GM12878 (cell line): ENCODE measurements around the gene LSM7.

Source experiments
- BHLHE40 ChIP-seq, 2 experiments: fragments of 450-650 bp in 1 of 2; IDR thresholded peaks; 2 replicates each; pipeline ENCODE4 v1.6.1; 2011 to 2017; ENCODE audit warnings: low read depth in 2 of 2, borderline replicate concordance in 1 of 2, improper control_type of control experiment in 1 of 2, low read length in 1 of 2, mild to moderate bottlenecking in 1 of 2
- EZH2 ChIP-seq: IDR thresholded peaks from 2 replicates; pipeline ENCODE4 v1.6.1; 2012; ENCODE audit warnings: low read depth, mild to moderate bottlenecking, control low read depth, inconsistent platforms, low read length, borderline replicate concordance; ENCODE audit not compliant: control insufficient read depth
- NFYA ChIP-seq: IDR thresholded peaks from 2 replicates; pipeline ENCODE4 v1.6.1; 2011; ENCODE audit warnings: low read depth, mild to moderate bottlenecking, low read length, improper control_type of control experiment, borderline replicate concordance
- RCOR1 ChIP-seq: conservative IDR thresholded peaks from 2 replicates; pipeline ENCODE4 v1.6.1; 2012; ENCODE audit warnings: low read depth, low read length, improper control_type of control experiment
- YY1 ChIP-seq: IDR thresholded peaks from 2 replicates; pipeline ENCODE4 v1.6.1; 2011; ENCODE audit warnings: low read depth, mild to moderate bottlenecking, low read length
- ZNF274 ChIP-seq: IDR thresholded peaks from one replicate; pipeline ENCODE4 v1.8.0; 2011; ENCODE audit not compliant: insufficient read length, insufficient read depth
- ZZZ3 ChIP-seq: IDR thresholded peaks from 2 replicates; pipeline ENCODE4 v1.6.1; 2011; ENCODE audit warnings: low read depth; ENCODE audit not compliant: control insufficient read depth, insufficient read length
- TF ChIP-seq, protein P1 (sequence below), 3 experiments: IDR thresholded peaks in 2 of 3; conservative IDR thresholded peaks in 1 of 3; 2 replicates each; pipeline ENCODE4 v1.5.1; 2011; ENCODE audit warnings: low read depth in 3 of 3, low read length in 3 of 3, mild to moderate bottlenecking in 3 of 3, control low read depth in 2 of 3, moderate library complexity in 2 of 3, inconsistent platforms in 1 of 3, mixed read lengths in 1 of 3; ENCODE audit not compliant: control insufficient read depth in 2 of 3, insufficient read depth in 1 of 3; ENCODE audit errors: extremely low read depth in 1 of 3
- TF ChIP-seq, protein P2 (sequence below): IDR thresholded peaks from 2 replicates; pipeline ENCODE4 v1.6.1; 2012; ENCODE audit warnings: low read depth, low read length, improper control_type of control experiment
- TF ChIP-seq, protein P3 (sequence below): fragments of 450-650 bp; IDR thresholded peaks from 2 replicates; pipeline ENCODE4 v1.6.1; 2017; ENCODE audit warnings: mild to moderate bottlenecking, low read depth, inconsistent platforms; ENCODE audit not compliant: poor library complexity, severe bottlenecking

DNA sequence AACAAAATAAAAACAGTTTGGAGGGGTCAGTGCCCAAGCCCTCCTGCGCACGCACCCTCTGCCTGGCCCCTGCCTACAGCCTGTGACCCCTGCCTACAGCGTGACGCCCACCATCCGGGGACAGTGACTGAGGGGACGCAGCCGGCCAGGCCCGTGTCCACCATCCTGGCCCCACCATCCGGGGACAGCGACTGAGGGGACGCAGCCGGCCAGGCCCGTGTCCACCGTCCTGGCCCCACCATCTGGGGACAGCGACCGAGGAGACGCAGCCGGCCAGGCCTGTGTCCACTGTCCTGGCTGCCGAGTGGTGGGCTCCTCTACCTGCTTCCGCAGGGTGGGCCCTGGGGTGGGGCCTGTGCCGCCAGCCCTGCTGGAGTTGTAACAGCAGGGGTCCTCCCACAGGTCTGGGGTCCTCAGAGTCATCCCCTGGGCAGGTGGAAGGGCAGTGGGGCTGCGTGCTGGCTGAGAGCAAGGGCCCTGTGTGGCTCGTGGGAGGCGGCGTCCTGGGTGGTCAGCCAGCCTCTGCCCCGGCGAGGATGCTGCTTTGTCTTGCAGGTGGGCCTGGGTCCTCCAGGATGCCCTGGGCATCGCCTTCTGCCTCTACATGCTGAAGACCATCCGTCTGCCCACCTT is 14.4 kb upstream of the LSM7 start:
- TF ChIP-seq RCOR1 = no peak
- TF ChIP-seq, protein P1, sequence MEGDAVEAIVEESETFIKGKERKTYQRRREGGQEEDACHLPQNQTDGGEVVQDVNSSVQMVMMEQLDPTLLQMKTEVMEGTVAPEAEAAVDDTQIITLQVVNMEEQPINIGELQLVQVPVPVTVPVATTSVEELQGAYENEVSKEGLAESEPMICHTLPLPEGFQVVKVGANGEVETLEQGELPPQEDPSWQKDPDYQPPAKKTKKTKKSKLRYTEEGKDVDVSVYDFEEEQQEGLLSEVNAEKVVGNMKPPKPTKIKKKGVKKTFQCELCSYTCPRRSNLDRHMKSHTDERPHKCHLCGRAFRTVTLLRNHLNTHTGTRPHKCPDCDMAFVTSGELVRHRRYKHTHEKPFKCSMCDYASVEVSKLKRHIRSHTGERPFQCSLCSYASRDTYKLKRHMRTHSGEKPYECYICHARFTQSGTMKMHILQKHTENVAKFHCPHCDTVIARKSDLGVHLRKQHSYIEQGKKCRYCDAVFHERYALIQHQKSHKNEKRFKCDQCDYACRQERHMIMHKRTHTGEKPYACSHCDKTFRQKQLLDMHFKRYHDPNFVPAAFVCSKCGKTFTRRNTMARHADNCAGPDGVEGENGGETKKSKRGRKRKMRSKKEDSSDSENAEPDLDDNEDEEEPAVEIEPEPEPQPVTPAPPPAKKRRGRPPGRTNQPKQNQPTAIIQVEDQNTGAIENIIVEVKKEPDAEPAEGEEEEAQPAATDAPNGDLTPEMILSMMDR (IDR thresholded peaks at IDR 0.05 in 2 of 3, conservative IDR thresholded peaks at IDR 0.05 in 1 of 3; ENCODE audit: control insufficient read depth in 2 of 3, extremely low read depth in 1 of 3, insufficient read depth in 1 of 3, low read depth in 3 of 3, low read length in 3 of 3) = no peak
- TF ChIP-seq, protein P2, sequence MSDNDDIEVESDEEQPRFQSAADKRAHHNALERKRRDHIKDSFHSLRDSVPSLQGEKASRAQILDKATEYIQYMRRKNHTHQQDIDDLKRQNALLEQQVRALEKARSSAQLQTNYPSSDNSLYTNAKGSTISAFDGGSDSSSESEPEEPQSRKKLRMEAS = no peak
- no peak for TF ChIP-seq ZNF274
- TF ChIP-seq YY1 = no peak
- no peak for TF ChIP-seq ZZZ3
- no peak for TF ChIP-seq BHLHE40 (IDR thresholded peaks at IDR 0.05; ENCODE audit: borderline replicate concordance in 1 of 2, low read depth in 2 of 2, low read length in 1 of 2)
- TF ChIP-seq, protein P3, sequence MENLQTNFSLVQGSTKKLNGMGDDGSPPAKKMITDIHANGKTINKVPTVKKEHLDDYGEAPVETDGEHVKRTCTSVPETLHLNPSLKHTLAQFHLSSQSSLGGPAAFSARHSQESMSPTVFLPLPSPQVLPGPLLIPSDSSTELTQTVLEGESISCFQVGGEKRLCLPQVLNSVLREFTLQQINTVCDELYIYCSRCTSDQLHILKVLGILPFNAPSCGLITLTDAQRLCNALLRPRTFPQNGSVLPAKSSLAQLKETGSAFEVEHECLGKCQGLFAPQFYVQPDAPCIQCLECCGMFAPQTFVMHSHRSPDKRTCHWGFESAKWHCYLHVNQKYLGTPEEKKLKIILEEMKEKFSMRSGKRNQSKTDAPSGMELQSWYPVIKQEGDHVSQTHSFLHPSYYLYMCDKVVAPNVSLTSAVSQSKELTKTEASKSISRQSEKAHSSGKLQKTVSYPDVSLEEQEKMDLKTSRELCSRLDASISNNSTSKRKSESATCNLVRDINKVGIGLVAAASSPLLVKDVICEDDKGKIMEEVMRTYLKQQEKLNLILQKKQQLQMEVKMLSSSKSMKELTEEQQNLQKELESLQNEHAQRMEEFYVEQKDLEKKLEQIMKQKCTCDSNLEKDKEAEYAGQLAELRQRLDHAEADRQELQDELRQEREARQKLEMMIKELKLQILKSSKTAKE = no peak
- TF ChIP-seq NFYA = no peak
- no peak for TF ChIP-seq EZH2
